WTC11 (cell line): ENCODE measurements around the gene RFX8. TPM values are rescaled to one million over a fixed set of nuclear protein-coding genes. Genes with fewer than 3 reads are reported as not detected.

Source experiments
- ATAC-seq: fragments of 200-7000 bp; cut with Tn5 transposase; 2 replicates; pipeline ENCODE4 v1.10.0; 2021; ENCODE audit warnings: mild to moderate bottlenecking, moderate library complexity
- CTCF ChIA-PET: fragments of 300-600 bp; sonication (Branson Sonifier 250); formaldehyde crosslinking; loops from one replicate; lab custom pipeline; 2021; ENCODE audit warnings: antibody characterized with exemption; lab: Charles Lee
- POLR2A ChIA-PET: fragments of 350-600 bp; sonication (Branson Sonifier 250); formaldehyde crosslinking; loops from one replicate; lab custom pipeline; 2021; ENCODE audit warnings: antibody characterized with exemption; lab: Charles Lee
- DNase-seq: peaks from one replicate; pipeline ENCODE4 v3.0.0; 2021; ENCODE audit warnings: low spot score
- H3K27ac Mint-ChIP-seq: 2 replicates; pipeline ENCODE4 v1.8.0; 2021; ENCODE audit warnings: mixed read lengths
- H3K27me3 Mint-ChIP-seq: 2 replicates; pipeline ENCODE4 v1.8.0; 2021; ENCODE audit warnings: low read depth, mild to moderate bottlenecking, moderate library complexity, mixed read lengths
- H3K36me3 Mint-ChIP-seq: 2 replicates; pipeline ENCODE4 v1.8.0; 2021; ENCODE audit warnings: mixed read lengths
- H3K4me1 Mint-ChIP-seq: 2 replicates; pipeline ENCODE4 v1.8.0; 2022; ENCODE audit warnings: mixed read lengths
- H3K4me3 Mint-ChIP-seq: 2 replicates; pipeline ENCODE4 v1.8.0; 2021; ENCODE audit warnings: mild to moderate bottlenecking, moderate library complexity, mixed read lengths
- H3K9me3 Mint-ChIP-seq: 2 replicates; pipeline ENCODE4 v1.8.0; 2021; ENCODE audit warnings: mixed read lengths
- ATF1 ChIP-seq: sonication (generic); formaldehyde crosslinking; IDR thresholded peaks from 2 replicates; pipeline ENCODE4 v1.8.1; 2023; ENCODE audit warnings: mild to moderate bottlenecking, moderate library complexity, missing genetic modification reagents
- FOXK1 ChIP-seq: sonication (generic); formaldehyde crosslinking; IDR thresholded peaks from 2 replicates; pipeline ENCODE4 v1.8.0; 2022; ENCODE audit warnings: mild to moderate bottlenecking, moderate library complexity, missing genetic modification reagents
- FOXP1 ChIP-seq: sonication (generic); formaldehyde crosslinking; IDR thresholded peaks from 2 replicates; pipeline ENCODE4 v1.8.0; 2022; ENCODE audit warnings: missing genetic modification reagents, mild to moderate bottlenecking, moderate library complexity, borderline replicate concordance
- MXD4 ChIP-seq: fragments of 250-450 bp; sonication (Bioruptor Pico); IDR thresholded peaks from 2 replicates; pipeline ENCODE4 v1.8.0; 2021; ENCODE audit warnings: mild to moderate bottlenecking, moderate library complexity, borderline replicate concordance
- NFATC4 ChIP-seq: fragments of 250-450 bp; sonication (Bioruptor Pico); IDR thresholded peaks from 2 replicates; pipeline ENCODE4 v1.9.0; 2021; ENCODE audit warnings: mild to moderate bottlenecking
- SOX15 ChIP-seq: fragments of 250-450 bp; sonication (Bioruptor Pico); IDR thresholded peaks from 2 replicates; pipeline ENCODE4 v1.9.0; 2021; ENCODE audit warnings: mild to moderate bottlenecking
- TEAD1 ChIP-seq: sonication (generic); formaldehyde crosslinking; IDR thresholded peaks from 2 replicates; pipeline ENCODE4 v1.8.0; 2022; ENCODE audit warnings: mild to moderate bottlenecking, missing genetic modification reagents
- TEAD4 ChIP-seq: sonication (generic); formaldehyde crosslinking; IDR thresholded peaks from 2 replicates; pipeline ENCODE4 v1.8.0; 2022; ENCODE audit warnings: mild to moderate bottlenecking, missing genetic modification reagents
- ZNF121 ChIP-seq: sonication (generic); formaldehyde crosslinking; IDR thresholded peaks from 2 replicates; pipeline ENCODE4 v1.8.0; 2023; ENCODE audit warnings: missing genetic modification reagents
- ZNF138 ChIP-seq: sonication (generic); formaldehyde crosslinking; conservative IDR thresholded peaks from 2 replicates; pipeline ENCODE4 v1.8.1; 2022; ENCODE audit warnings: mild to moderate bottlenecking, moderate library complexity, missing genetic modification reagents
- ZNF416 ChIP-seq: fragments of 250-450 bp; sonication (Bioruptor Pico); IDR thresholded peaks from 2 replicates; pipeline ENCODE4 v1.9.0; 2021; ENCODE audit warnings: mild to moderate bottlenecking, inconsistent platforms
- total RNA-seq: library from RNA; stranded (reverse); gene quantifications from 3 replicates; pipeline ENCODE4 v1.2.3, GENCODE V29; 2021
- TF ChIP-seq, protein P1 (sequence below): sonication (generic); formaldehyde crosslinking; IDR thresholded peaks from 2 replicates; pipeline ENCODE4 v1.8.1; 2022; ENCODE audit warnings: low read depth, missing genetic modification reagents, borderline replicate concordance
- TF ChIP-seq, protein P2 (sequence below): fragments of 250-450 bp; sonication (Bioruptor Pico); conservative IDR thresholded peaks from 2 replicates; pipeline ENCODE4 v1.9.0; 2021; ENCODE audit warnings: mild to moderate bottlenecking
- TF ChIP-seq, protein P3 (sequence below): sonication (generic); formaldehyde crosslinking; IDR thresholded peaks from 2 replicates; pipeline ENCODE4 v1.8.1; 2023; ENCODE audit warnings: mild to moderate bottlenecking, moderate library complexity, missing genetic modification reagents
- TF ChIP-seq, protein P4 (sequence below): sonication (generic); formaldehyde crosslinking; IDR thresholded peaks from 2 replicates; pipeline ENCODE4 v1.8.1; 2023; ENCODE audit warnings: mild to moderate bottlenecking, missing genetic modification reagents
- TF ChIP-seq, protein P5 (sequence below): fragments of 250-450 bp; sonication (Bioruptor Pico); IDR thresholded peaks from 2 replicates; pipeline ENCODE4 v1.9.0; 2021; ENCODE audit warnings: moderate library complexity, mild to moderate bottlenecking, inconsistent platforms, borderline replicate concordance
- TF ChIP-seq, protein P6 (sequence below): sonication (generic); formaldehyde crosslinking; IDR thresholded peaks from 2 replicates; pipeline ENCODE4 v1.8.1; 2022; ENCODE audit warnings: mild to moderate bottlenecking, moderate library complexity, missing genetic modification reagents
- TF ChIP-seq, protein P7 (sequence below): sonication (generic); formaldehyde crosslinking; IDR thresholded peaks from 2 replicates; pipeline ENCODE4 v1.8.0; 2022; ENCODE audit warnings: missing genetic modification reagents
- TF ChIP-seq, protein P8 (sequence below): sonication (generic); formaldehyde crosslinking; IDR thresholded peaks from 2 replicates; pipeline ENCODE4 v1.8.0; 2023; ENCODE audit warnings: missing genetic modification reagents

The RFX8 gene
- total RNA-seq, 1 experiment from 2014 or later: 0.28 TPM

DNA sequence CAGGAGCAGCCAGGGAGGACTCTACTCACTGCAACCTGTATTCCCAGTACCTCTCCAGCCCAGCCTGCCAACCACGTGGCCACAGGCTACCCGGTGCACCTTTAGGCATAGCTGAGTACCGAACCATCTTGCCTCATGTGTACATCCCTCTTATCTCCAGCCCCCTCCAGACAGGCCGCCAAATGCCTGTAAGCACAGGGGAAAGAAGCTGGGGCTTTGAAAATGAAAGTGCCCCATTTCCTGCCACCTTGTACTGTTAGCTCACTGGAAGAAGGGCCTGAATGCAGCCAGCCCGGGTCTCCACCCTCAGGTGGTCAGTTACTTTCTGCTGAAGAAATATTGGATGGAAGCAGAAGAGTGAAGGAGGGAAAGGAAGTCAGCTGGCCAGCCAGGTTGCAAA, 27.2 kb upstream of the RFX8 start (continued):
- TF ChIP-seq, protein P1, sequence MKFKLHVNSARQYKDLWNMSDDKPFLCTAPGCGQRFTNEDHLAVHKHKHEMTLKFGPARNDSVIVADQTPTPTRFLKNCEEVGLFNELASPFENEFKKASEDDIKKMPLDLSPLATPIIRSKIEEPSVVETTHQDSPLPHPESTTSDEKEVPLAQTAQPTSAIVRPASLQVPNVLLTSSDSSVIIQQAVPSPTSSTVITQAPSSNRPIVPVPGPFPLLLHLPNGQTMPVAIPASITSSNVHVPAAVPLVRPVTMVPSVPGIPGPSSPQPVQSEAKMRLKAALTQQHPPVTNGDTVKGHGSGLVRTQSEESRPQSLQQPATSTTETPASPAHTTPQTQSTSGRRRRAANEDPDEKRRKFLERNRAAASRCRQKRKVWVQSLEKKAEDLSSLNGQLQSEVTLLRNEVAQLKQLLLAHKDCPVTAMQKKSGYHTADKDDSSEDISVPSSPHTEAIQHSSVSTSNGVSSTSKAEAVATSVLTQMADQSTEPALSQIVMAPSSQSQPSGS (CRISPR knock-in tag): no peak
- TF ChIP-seq, protein P2, sequence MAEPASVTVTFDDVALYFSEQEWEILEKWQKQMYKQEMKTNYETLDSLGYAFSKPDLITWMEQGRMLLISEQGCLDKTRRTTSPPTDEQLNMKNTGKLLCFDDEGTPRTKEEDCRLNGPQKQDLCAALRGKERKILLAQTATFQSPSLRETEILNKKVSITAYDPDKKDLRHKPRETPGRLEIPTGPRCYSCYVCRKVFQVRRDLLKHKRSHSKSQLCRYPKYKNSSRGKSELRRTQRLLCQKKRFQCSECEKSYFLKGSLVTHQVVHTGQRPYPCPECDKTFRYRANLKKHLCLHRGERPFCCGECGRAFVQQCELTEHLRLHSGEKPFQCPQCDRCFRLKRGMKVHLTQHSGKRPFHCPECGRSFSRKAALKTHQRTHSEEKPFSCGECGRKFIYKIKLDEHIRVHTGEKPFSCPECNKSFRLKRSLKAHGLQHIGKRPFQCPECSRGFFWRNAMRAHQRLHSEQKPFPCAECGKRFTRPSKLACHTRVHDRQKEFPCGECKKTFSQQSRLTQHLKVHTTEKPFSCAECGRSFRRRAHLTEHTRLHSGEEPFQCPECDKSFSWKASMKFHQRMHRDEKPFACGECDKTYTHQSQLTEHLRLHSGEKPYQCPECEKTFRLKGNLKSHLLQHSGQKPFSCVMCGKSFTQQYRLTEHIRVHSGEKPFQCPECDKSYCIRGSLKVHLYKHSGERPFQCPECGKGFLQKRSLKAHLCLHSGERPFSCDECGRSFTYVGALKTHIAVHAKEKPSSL: no peak
- no peak for TF ChIP-seq ZNF416
- TF ChIP-seq, protein P3, sequence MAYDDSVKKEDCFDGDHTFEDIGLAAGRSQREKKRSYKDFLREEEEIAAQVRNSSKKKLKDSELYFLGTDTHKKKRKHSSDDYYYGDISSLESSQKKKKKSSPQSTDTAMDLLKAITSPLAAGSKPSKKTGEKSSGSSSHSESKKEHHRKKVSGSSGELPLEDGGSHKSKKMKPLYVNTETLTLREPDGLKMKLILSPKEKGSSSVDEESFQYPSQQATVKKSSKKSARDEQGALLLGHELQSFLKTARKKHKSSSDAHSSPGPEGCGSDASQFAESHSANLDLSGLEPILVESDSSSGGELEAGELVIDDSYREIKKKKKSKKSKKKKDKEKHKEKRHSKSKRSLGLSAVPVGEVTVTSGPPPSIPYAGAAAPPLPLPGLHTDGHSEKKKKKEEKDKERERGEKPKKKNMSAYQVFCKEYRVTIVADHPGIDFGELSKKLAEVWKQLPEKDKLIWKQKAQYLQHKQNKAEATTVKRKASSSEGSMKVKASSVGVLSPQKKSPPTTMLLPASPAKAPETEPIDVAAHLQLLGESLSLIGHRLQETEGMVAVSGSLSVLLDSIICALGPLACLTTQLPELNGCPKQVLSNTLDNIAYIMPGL (CRISPR knock-in tag): no peak

DNA sequence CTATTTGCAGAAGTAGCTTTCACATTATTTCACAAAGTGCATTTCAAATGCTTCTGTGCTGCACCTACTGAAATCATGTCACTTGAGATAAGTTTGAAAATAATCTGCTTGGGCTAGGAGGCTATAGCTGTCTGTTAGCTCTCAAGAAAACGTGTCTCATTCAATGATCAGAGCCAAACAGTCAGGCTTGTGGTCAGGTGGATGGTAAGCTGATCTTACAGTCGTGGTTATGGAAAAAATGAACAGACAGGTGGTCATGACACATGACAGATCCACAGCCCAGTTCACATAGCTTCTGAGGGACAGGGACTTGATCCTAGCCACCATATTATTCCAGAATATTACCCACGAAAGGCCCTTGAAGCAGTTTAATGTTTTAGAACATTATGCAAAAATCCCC, 26.5 kb upstream of the RFX8 start:
- TF ChIP-seq TEAD4 (CRISPR knock-in tag): no peak
- no peak for TF ChIP-seq ZNF121 (CRISPR knock-in tag)
- no peak for TF ChIP-seq FOXP1
- TF ChIP-seq, protein P4, sequence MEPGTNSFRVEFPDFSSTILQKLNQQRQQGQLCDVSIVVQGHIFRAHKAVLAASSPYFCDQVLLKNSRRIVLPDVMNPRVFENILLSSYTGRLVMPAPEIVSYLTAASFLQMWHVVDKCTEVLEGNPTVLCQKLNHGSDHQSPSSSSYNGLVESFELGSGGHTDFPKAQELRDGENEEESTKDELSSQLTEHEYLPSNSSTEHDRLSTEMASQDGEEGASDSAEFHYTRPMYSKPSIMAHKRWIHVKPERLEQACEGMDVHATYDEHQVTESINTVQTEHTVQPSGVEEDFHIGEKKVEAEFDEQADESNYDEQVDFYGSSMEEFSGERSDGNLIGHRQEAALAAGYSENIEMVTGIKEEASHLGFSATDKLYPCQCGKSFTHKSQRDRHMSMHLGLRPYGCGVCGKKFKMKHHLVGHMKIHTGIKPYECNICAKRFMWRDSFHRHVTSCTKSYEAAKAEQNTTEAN (CRISPR knock-in tag): no peak
- TF ChIP-seq, protein P5, sequence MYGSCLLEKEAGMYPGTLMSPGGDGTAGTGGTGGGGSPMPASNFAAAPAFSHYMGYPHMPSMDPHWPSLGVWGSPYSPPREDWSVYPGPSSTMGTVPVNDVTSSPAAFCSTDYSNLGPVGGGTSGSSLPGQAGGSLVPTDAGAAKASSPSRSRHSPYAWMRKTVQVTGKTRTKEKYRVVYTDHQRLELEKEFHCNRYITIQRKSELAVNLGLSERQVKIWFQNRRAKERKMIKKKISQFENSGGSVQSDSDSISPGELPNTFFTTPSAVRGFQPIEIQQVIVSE (CRISPR knock-in tag): no peak
- TF ChIP-seq FOXK1 (CRISPR knock-in tag): no peak
- TF ChIP-seq, protein P6, sequence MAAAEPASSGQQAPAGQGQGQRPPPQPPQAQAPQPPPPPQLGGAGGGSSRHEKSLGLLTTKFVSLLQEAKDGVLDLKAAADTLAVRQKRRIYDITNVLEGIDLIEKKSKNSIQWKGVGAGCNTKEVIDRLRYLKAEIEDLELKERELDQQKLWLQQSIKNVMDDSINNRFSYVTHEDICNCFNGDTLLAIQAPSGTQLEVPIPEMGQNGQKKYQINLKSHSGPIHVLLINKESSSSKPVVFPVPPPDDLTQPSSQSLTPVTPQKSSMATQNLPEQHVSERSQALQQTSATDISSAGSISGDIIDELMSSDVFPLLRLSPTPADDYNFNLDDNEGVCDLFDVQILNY: no peak
- no peak for TF ChIP-seq SOX15 (CRISPR knock-in tag)
- no peak for TF ChIP-seq NFATC4 (CRISPR knock-in tag)
- TF ChIP-seq ATF1: no peak
- TF ChIP-seq ZNF138: no peak
- no peak for TF ChIP-seq TEAD1 (CRISPR knock-in tag)
- TF ChIP-seq, protein P7, sequence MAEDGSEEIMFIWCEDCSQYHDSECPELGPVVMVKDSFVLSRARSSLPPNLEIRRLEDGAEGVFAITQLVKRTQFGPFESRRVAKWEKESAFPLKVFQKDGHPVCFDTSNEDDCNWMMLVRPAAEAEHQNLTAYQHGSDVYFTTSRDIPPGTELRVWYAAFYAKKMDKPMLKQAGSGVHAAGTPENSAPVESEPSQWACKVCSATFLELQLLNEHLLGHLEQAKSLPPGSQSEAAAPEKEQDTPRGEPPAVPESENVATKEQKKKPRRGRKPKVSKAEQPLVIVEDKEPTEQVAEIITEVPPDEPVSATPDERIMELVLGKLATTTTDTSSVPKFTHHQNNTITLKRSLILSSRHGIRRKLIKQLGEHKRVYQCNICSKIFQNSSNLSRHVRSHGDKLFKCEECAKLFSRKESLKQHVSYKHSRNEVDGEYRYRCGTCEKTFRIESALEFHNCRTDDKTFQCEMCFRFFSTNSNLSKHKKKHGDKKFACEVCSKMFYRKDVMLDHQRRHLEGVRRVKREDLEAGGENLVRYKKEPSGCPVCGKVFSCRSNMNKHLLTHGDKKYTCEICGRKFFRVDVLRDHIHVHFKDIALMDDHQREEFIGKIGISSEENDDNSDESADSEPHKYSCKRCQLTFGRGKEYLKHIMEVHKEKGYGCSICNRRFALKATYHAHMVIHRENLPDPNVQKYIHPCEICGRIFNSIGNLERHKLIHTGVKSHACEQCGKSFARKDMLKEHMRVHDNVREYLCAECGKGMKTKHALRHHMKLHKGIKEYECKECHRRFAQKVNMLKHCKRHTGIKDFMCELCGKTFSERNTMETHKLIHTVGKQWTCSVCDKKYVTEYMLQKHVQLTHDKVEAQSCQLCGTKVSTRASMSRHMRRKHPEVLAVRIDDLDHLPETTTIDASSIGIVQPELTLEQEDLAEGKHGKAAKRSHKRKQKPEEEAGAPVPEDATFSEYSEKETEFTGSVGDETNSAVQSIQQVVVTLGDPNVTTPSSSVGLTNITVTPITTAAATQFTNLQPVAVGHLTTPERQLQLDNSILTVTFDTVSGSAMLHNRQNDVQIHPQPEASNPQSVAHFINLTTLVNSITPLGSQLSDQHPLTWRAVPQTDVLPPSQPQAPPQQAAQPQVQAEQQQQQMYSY: no peak
- no peak for TF ChIP-seq MXD4
- TF ChIP-seq, protein P8, sequence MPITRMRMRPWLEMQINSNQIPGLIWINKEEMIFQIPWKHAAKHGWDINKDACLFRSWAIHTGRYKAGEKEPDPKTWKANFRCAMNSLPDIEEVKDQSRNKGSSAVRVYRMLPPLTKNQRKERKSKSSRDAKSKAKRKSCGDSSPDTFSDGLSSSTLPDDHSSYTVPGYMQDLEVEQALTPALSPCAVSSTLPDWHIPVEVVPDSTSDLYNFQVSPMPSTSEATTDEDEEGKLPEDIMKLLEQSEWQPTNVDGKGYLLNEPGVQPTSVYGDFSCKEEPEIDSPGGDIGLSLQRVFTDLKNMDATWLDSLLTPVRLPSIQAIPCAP (CRISPR knock-in tag): no peak
- TF ChIP-seq, protein P2: no peak
- Mint-ChIP-seq H3K27me3 (no peaks in the 10 kb centered on the region), H3K4me1 (no peaks in the 10 kb centered on the region), H3K4me3 (no peak overlapping the region), H3K9me3 (no peaks in the 10 kb centered on the region), H3K36me3 (no peaks in the 10 kb centered on the region), H3K27ac (no peak overlapping the region)
- ATAC-seq: no peak
- DNase-seq: no peak
- CTCF ChIA-PET: interaction anchor here (0.6 to 2.0 kb wide), 3 partner anchors 160 to 313 kb away, joined by 3 to 4 read pairs (median 3); no protein-coding TSS in a partner anchor
- POLR2A ChIA-PET: no interaction called here
